ENCODE data around the gene SNX21. TPM values are rescaled to one million over a fixed set of nuclear protein-coding genes. Genes with fewer than 3 reads are reported as not detected.

The SNX21 gene
- total RNA-seq, 3 donors from 2014 or later (not counting 1 experiment from before 2014, with no cell fraction given): 0.99 to 1.7 (median 1.2) TPM

DNA sequence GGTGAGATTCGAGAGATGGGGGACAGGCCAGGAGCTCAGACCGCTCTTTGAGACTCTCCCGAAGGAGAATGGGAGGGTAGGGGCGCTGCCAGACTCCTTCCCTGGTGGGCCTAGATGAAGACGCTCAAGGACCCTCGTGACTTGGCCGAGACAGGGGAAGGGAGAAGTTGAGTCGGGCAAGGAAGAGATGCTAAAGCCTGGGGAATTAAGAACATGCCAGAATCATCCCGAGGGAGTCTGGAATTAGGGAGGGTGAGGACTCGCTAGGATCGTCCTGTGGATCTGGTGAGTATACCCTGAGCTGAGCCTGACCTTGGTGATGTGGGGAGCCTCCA lies 20.6 kb upstream of the SNX21 start:
- intact Hi-C loops (cut with micrococcal nuclease): loop anchor here (5.0 kb wide), 1 partner anchor 159 kb away; the partner anchor contains the start of gene ZNF335
- H3K27me3 ChIP-seq (ENCODE audit: control insufficient read depth, insufficient read depth, low read length): no peaks in the 10 kb centered on the region
- Mint-ChIP-seq H3K4me1 (peaks cover 16% of the 10 kb centered on the region in 2 donors), H3K27me3 (ENCODE audit: low read depth in 2 of 2) (no peaks in the 10 kb centered on the region), H3K27ac (peak overlapping the region; percentile 26 to 68), H3K9me3 (no peaks in the 10 kb centered on the region), H3K36me3 (no peaks in the 10 kb centered on the region), H3K4me3 (peak overlapping the region; percentile 87)
- DNase-seq (no peak), ATAC-seq (no peak)
- peaks cover 17% of the 10 kb centered on the region for H3K4me1 ChIP-seq (ENCODE audit: control insufficient read depth, insufficient read depth, low read length)
- H3K36me3 ChIP-seq (ENCODE audit: control insufficient read depth, insufficient read depth, low read length): peaks cover 27% of the 10 kb centered on the region
- peak overlapping the region; percentile 44 for H3K4me3 ChIP-seq (ENCODE audit: low read length)
- H3K27ac ChIP-seq (ENCODE audit: low read length): no peak overlapping the region
- H3K9me3 ChIP-seq (ENCODE audit: control insufficient read depth, insufficient read depth, low read length): no peaks in the 10 kb centered on the region
- TF ChIP-seq CTCF (IDR thresholded peaks at IDR 0.05): no peak
- 19% methylated on average over 11 of the region's 11 CpGs for WGBS (ENCODE audit: insufficient coverage)

DNA sequence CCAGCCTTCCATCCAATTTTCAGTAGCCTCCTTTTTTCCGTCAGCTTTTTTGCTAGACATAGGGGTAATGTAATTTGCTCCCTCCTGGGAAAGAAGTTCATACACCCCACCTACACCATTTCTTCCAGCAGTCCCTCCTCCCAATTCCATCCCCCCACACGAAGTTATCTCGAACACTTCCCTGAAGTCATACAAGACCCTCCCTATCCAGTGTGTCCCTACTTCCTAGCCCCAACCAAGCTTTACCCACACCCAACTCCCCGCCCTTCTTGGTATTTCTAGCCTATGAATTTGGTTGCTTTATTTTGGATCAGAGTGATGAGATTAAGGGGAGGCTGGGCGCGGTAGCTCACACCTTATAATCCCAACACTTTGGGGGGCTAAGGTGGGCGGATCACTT lies 20.1 kb upstream of the SNX21 start:
- H3K4me3 ChIP-seq (ENCODE audit: low read length): no peak overlapping the region
- no peak for TF ChIP-seq CTCF (IDR thresholded peaks at IDR 0.05)
- no peak for ATAC-seq
- Mint-ChIP-seq H3K9me3 (no peaks in the 10 kb centered on the region), H3K4me1 (peaks cover 16% of the 10 kb centered on the region in 2 donors), H3K36me3 (no peaks in the 10 kb centered on the region), H3K4me3 (peak overlapping the region; percentile 87), H3K27me3 (ENCODE audit: low read depth in 2 of 2) (no peaks in the 10 kb centered on the region), H3K27ac (no peak overlapping the region)
- H3K36me3 ChIP-seq (ENCODE audit: control insufficient read depth, insufficient read depth, low read length): peaks cover 27% of the 10 kb centered on the region
- peaks cover 17% of the 10 kb centered on the region for H3K4me1 ChIP-seq (ENCODE audit: control insufficient read depth, insufficient read depth, low read length)
- no peak overlapping the region for H3K27ac ChIP-seq (ENCODE audit: low read length)
- WGBS (ENCODE audit: insufficient coverage): 74% methylated on average over 6 of the region's 7 CpGs
- DNase-seq: no peak
- intact Hi-C loops (cut with micrococcal nuclease): loop anchor here (5.0 kb wide), 1 partner anchor 159 kb away; the partner anchor contains the start of gene ZNF335
- H3K27me3 ChIP-seq (ENCODE audit: control insufficient read depth, insufficient read depth, low read length): no peaks in the 10 kb centered on the region
- no peaks in the 10 kb centered on the region for H3K9me3 ChIP-seq (ENCODE audit: control insufficient read depth, insufficient read depth, low read length)

DNA sequence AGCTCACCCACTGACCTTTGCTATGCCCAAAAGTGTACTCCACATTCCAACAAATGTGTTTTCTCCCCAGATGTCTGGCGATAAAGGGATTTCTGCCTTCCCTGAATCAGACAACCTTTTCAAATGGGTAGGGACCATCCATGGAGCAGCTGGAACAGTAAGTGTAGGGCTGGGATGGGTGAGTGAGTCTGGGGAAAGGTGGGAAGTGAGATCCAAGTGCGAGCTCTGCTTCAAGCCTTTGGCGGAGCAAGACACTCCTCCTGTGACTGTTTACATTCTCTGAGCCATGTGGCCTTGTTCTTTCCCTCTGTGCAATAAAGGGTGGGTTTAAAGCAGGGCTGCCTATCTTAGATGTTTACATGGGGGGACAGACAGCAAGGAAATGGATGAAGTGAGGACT lies 19.3 kb upstream of the SNX21 start:
- ATAC-seq (no peak), DNase-seq (no peak)
- peaks cover 17% of the 10 kb centered on the region for H3K4me1 ChIP-seq (ENCODE audit: control insufficient read depth, insufficient read depth, low read length)
- Mint-ChIP-seq H3K36me3 (no peaks in the 10 kb centered on the region), H3K4me1 (peaks cover 16% of the 10 kb centered on the region in 2 donors), H3K4me3 (no peak overlapping the region), H3K27me3 (ENCODE audit: low read depth in 2 of 2) (peaks cover 0 to under 1% of the 10 kb centered on the region in 2 donors), H3K27ac (no peak overlapping the region), H3K9me3 (no peaks in the 10 kb centered on the region)
- H3K4me3 ChIP-seq (ENCODE audit: low read length): no peak overlapping the region
- TF ChIP-seq CTCF (IDR thresholded peaks at IDR 0.05): no peak
- H3K27me3 ChIP-seq (ENCODE audit: control insufficient read depth, insufficient read depth, low read length): no peaks in the 10 kb centered on the region
- H3K9me3 ChIP-seq (ENCODE audit: control insufficient read depth, insufficient read depth, low read length): no peaks in the 10 kb centered on the region
- H3K27ac ChIP-seq (ENCODE audit: low read length): no peak overlapping the region
- peaks cover 19% of the 10 kb centered on the region for H3K36me3 ChIP-seq (ENCODE audit: control insufficient read depth, insufficient read depth, low read length)
- intact Hi-C loops (cut with micrococcal nuclease): loop anchor here (5.0 kb wide), 1 partner anchor 158 kb away; the partner anchor contains the start of gene ZNF335
- WGBS (ENCODE audit: insufficient coverage): 93% methylated on average over 3 of the region's 3 CpGs

GRCh38 chr20:45816951-45817350 lies 16.6 kb upstream of the SNX21 start:
- Histone ChIP-seq H3K27me3 (ENCODE audit: control insufficient read depth, insufficient read depth, low read length) (no peaks in the 10 kb centered on the region), H3K36me3 (ENCODE audit: control insufficient read depth, insufficient read depth, low read length) (no peaks in the 10 kb centered on the region), H3K4me3 (ENCODE audit: low read length) (no peak overlapping the region), H3K27ac (ENCODE audit: low read length) (no peak overlapping the region), H3K9me3 (ENCODE audit: control insufficient read depth, insufficient read depth, low read length) (no peaks in the 10 kb centered on the region), H3K4me1 (ENCODE audit: control insufficient read depth, insufficient read depth, low read length) (peaks cover 12% of the 10 kb centered on the region)
- intact Hi-C loops (cut with micrococcal nuclease): no loop called here
- WGBS (ENCODE audit: insufficient coverage): 100% methylated on average over 2 of the region's 3 CpGs
- H3K36me3 Mint-ChIP-seq: no peaks in the 10 kb centered on the region
- H3K4me3 Mint-ChIP-seq: no peak overlapping the region
- no peak for DNase-seq
- H3K4me1 Mint-ChIP-seq: peaks cover 15% of the 10 kb centered on the region in 2 donors
- no peak overlapping the region for H3K27ac Mint-ChIP-seq
- no peak for TF ChIP-seq CTCF (IDR thresholded peaks at IDR 0.05)
- ATAC-seq: no peak
- peaks cover 2 to 9% of the 10 kb centered on the region in 2 donors for H3K27me3 Mint-ChIP-seq (ENCODE audit: low read depth in 2 of 2)
- no peaks in the 10 kb centered on the region for H3K9me3 Mint-ChIP-seq

All from natural killer cell (primary cell).